ENCODE measurements around the gene DMGDH.

DNA sequence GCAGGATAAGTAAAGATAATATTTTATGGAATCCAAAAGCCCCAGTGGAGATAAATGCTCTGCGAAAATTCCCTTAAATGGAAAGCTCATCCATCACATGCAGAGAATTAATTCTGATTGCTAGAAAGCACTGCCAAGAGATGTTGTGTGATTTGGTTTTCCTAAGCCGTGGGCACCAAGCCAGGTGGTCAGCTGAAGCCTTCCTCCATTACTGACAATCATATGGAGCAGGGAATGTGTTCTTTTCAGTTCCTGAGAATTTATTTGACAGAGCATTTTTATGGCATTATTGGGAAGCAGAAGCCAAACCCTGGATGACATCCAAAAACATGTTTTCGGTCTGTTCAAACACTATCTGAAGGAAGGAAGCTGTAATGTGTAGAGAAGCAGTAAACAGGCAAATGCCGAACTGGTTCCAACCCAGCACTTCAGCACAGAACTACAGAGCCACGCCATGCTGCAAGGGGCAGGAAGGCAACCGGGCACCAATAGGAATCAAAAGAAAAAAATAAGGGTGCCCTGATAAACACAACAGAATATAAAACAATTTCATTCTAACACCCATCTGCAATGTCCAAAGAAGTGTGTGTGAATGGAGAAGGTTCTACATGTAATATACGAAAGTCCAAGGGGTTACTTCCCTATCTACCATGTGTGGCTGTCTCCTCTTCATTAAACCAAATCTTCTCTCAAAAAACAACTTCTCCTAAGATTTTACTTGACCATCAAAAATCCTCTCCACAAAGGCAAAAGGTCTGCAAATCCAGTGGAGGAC is 96.6 kb downstream of the DMGDH start:
- TF ChIP-seq, protein P1, sequence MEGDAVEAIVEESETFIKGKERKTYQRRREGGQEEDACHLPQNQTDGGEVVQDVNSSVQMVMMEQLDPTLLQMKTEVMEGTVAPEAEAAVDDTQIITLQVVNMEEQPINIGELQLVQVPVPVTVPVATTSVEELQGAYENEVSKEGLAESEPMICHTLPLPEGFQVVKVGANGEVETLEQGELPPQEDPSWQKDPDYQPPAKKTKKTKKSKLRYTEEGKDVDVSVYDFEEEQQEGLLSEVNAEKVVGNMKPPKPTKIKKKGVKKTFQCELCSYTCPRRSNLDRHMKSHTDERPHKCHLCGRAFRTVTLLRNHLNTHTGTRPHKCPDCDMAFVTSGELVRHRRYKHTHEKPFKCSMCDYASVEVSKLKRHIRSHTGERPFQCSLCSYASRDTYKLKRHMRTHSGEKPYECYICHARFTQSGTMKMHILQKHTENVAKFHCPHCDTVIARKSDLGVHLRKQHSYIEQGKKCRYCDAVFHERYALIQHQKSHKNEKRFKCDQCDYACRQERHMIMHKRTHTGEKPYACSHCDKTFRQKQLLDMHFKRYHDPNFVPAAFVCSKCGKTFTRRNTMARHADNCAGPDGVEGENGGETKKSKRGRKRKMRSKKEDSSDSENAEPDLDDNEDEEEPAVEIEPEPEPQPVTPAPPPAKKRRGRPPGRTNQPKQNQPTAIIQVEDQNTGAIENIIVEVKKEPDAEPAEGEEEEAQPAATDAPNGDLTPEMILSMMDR (IDR thresholded peaks at IDR 0.05): no peak
- no peak for TF ChIP-seq POLR2A (IDR thresholded peaks at IDR 0.05)

Data from right lobe of liver (tissue), 4 donors.